Activated CD8-positive, alpha-beta T cell treated with anti-CD3 and anti-CD28 coated beads, Interleukin-2, amount 10 ng/mL, durations not matched to agents 7 days and 5 days (primary cell): ENCODE data around the gene PHTF1. TPM values are rescaled to one million over a fixed set of nuclear protein-coding genes. Genes with fewer than 3 reads are reported as not detected.

Source experiments
- ATAC-seq: fragments of 150-1000 bp; cut with Tn5 transposase; one replicate; pipeline ENCODE4 v1.10.0; 2021; ENCODE audit warnings: moderate library complexity
- CTCF ChIA-PET: fragments of 350-600 bp; sonication (Branson Sonifier 250); formaldehyde crosslinking; loops from one replicate; lab custom pipeline; 2021; ENCODE audit warnings: antibody characterized with exemption; lab: Charles Lee
- POLR2A ChIA-PET: fragments of 350-600 bp; sonication (Branson Sonifier 250); formaldehyde crosslinking; loops from one replicate; lab custom pipeline; 2021; ENCODE audit warnings: antibody characterized with exemption; lab: Charles Lee
- DNase-seq: peaks from one replicate; pipeline ENCODE4 v3.0.0-alpha.2; 2020
- H3K27ac Mint-ChIP-seq: one replicate; pipeline ENCODE4 v1.8.0; 2021; ENCODE audit warnings: mild to moderate bottlenecking, mixed read lengths
- H3K27me3 Mint-ChIP-seq: one replicate; pipeline ENCODE4 v1.8.0; 2021; ENCODE audit warnings: low read depth, mixed read lengths
- H3K36me3 Mint-ChIP-seq: one replicate; pipeline ENCODE4 v1.8.0; 2021; ENCODE audit warnings: low read depth, mixed read lengths
- H3K4me1 Mint-ChIP-seq: one replicate; pipeline ENCODE4 v1.8.0; 2021; ENCODE audit warnings: low read depth, mixed read lengths
- H3K4me3 Mint-ChIP-seq: one replicate; pipeline ENCODE4 v1.8.0; 2021; ENCODE audit warnings: mild to moderate bottlenecking, mixed read lengths
- H3K9me3 Mint-ChIP-seq: one replicate; pipeline ENCODE4 v1.8.0; 2022; ENCODE audit warnings: mixed read lengths; ENCODE audit not compliant: insufficient read depth
- total RNA-seq, 2 experiments: library from RNA; stranded (reverse); gene quantifications; one replicate each; pipeline ENCODE4 v1.2.3, GENCODE V29; 2021

The PHTF1 gene
- total RNA-seq, 2 experiments from 2014 or later = 24.8 to 25.2 TPM

GRCh38 chr1:113714606-113715269, 44.5 kb downstream of the PHTF1 start:
- Mint-ChIP-seq H3K36me3 (peaks cover 63% of the 10 kb centered on the region), H3K27ac (no peak overlapping the region), H3K9me3 (peaks cover 14% of the 10 kb centered on the region), H3K4me1 (peaks cover 3% of the 10 kb centered on the region), H3K4me3 (no peak overlapping the region), H3K27me3 (no peaks in the 10 kb centered on the region)
- no peak for DNase-seq
- no peak for ATAC-seq
- ChIA-PET POLR2A (no interaction called here), CTCF (interaction anchor here (1.2 kb wide), 1 partner anchor 20 kb away, joined by 3 read pairs; no protein-coding TSS in a partner anchor)

- Mint-ChIP-seq H3K27ac (no peak overlapping the region), H3K9me3 (peaks cover 3% of the 10 kb centered on the region)
- CTCF ChIA-PET = no interaction called here
Observed at GRCh38 chr1:113701429-113701828, 57.9 kb downstream of the PHTF1 start.

GRCh38 chr1:113694910-113695309, 64.4 kb downstream of the PHTF1 start:
- H3K27me3 Mint-ChIP-seq = no peaks in the 10 kb centered on the region
- H3K4me3 Mint-ChIP-seq = no peak overlapping the region
- ChIA-PET POLR2A (no interaction called here), CTCF (no interaction called here)
- no peak for ATAC-seq
- peaks cover 22% of the 10 kb centered on the region for H3K9me3 Mint-ChIP-seq
- H3K27ac Mint-ChIP-seq = no peak overlapping the region
- peaks cover 56% of the 10 kb centered on the region for H3K36me3 Mint-ChIP-seq
- DNase-seq = no peak
- H3K4me1 Mint-ChIP-seq = no peaks in the 10 kb centered on the region

More at GRCh38 chr1:113701429-113701828, 57.9 kb downstream of the PHTF1 start:
- POLR2A ChIA-PET = no interaction called here
- ATAC-seq = no peak
- no peak for DNase-seq
- Mint-ChIP-seq H3K4me3 (no peak overlapping the region), H3K27me3 (no peaks in the 10 kb centered on the region), H3K36me3 (peaks cover 46% of the 10 kb centered on the region), H3K4me1 (peaks cover 4% of the 10 kb centered on the region)

DNA sequence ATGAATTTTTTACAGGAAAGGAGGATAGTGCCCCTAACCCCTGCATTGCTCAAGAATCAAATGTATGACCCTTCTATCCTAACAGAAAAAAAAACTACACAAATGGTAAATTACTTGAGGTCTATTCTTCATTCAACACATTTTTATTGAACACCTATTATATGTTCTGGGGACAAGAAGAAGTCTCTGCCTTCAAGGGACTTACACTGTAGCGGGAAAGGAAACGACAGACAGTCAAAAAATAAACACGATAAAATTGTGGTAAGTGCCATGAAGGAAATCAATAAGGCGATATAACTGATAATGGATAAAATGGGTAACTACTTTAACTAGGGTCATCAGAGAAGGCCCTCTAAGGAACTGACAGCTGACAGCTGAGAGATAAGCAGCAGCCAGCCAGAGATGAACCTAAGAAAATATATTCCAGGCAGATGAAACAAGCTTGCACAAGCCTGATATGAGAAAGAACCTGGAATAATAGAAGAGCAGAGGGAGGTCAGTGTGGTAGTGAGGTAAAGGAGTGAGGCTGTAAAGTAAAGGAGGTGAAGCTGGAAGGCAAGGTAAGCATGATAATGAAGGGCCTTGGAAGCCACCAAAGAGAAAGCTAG, 66.4 kb downstream of the PHTF1 start:
- DNase-seq (no peak), ATAC-seq (no peak)
- Mint-ChIP-seq H3K36me3 (peaks cover 48% of the 10 kb centered on the region), H3K27me3 (no peaks in the 10 kb centered on the region), H3K9me3 (peaks cover 22% of the 10 kb centered on the region), H3K27ac (no peak overlapping the region), H3K4me3 (no peak overlapping the region), H3K4me1 (no peaks in the 10 kb centered on the region)
- ChIA-PET POLR2A (interaction anchor here (0.6 kb wide), 1 partner anchor 15 kb away, joined by 3 read pairs; no protein-coding TSS in a partner anchor), CTCF (no interaction called here)

DNA sequence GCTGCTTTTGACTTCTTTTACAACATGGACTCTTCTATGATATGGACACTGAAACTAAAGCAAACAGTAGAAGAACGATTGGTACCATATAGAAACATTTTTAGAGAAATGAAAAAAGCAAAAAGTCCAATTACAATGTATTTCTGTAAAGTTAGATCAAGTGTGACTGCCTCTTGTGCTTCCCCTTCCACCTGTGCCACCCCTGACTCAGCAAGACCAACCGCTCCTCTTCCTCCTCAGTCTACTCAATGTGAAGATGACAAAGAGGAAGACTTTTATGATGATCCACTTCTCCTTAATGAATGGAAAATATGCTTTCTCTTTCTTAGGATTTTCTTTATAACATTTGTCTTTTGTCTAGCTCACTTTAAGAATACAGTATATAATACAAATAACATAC, 66.9 kb downstream of the PHTF1 start:
- Mint-ChIP-seq H3K27me3 (no peaks in the 10 kb centered on the region), H3K4me1 (no peaks in the 10 kb centered on the region), H3K4me3 (no peak overlapping the region), H3K9me3 (peaks cover 22% of the 10 kb centered on the region), H3K27ac (no peak overlapping the region), H3K36me3 (peaks cover 44% of the 10 kb centered on the region)
- DNase-seq (no peak), ATAC-seq (no peak)
- ChIA-PET POLR2A (no interaction called here), CTCF (no interaction called here)

DNA sequence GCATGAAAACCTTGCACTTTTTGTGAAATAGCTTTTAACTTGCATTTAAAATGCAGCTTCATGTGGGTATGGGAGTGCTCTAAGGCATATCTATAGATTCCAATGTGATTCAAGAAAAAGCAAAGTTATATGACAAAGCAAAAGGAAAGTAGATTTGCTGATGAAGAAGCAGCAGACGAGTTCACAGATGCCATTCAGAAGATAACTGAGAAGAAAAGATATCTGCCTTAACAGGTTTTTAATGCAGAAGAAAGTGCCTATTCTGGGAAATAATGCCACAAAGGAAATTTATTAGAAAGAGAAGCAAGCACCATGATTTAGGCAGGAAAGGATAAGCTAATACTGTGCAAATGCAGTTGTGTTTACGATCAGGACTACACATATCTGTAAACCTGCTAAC, 68.1 kb downstream of the PHTF1 start:
- peaks cover 18% of the 10 kb centered on the region for H3K9me3 Mint-ChIP-seq
- H3K4me1 Mint-ChIP-seq = no peaks in the 10 kb centered on the region
- peaks cover 37% of the 10 kb centered on the region for H3K36me3 Mint-ChIP-seq
- no peak for DNase-seq
- no peak for ATAC-seq
- no peak overlapping the region for H3K27ac Mint-ChIP-seq
- ChIA-PET CTCF (no interaction called here), POLR2A (no interaction called here)
- no peaks in the 10 kb centered on the region for H3K27me3 Mint-ChIP-seq
- H3K4me3 Mint-ChIP-seq = no peak overlapping the region

- Mint-ChIP-seq H3K36me3 (peaks cover 8% of the 10 kb centered on the region), H3K4me3 (no peak overlapping the region), H3K4me1 (no peaks in the 10 kb centered on the region), H3K9me3 (no peaks in the 10 kb centered on the region), H3K27ac (no peak overlapping the region), H3K27me3 (no peaks in the 10 kb centered on the region)
- ChIA-PET CTCF (no interaction called here), POLR2A (no interaction called here)
- DNase-seq = no peak
- no peak for ATAC-seq
Observed at GRCh38 chr1:113686891-113687618, 72.2 kb downstream of the PHTF1 start.

GRCh38 chr1:113684153-113684541, 75.1 kb downstream of the PHTF1 start:
- DNase-seq = no peak
- Mint-ChIP-seq H3K4me1 (no peaks in the 10 kb centered on the region), H3K9me3 (no peaks in the 10 kb centered on the region), H3K36me3 (no peaks in the 10 kb centered on the region), H3K4me3 (no peak overlapping the region), H3K27ac (no peak overlapping the region), H3K27me3 (peaks cover under 1% of the 10 kb centered on the region)
- ChIA-PET POLR2A (no interaction called here), CTCF (no interaction called here)
- no peak for ATAC-seq

GRCh38 chr1:113683384-113684152, 75.7 kb downstream of the PHTF1 start:
- Mint-ChIP-seq H3K4me3 (no peak overlapping the region), H3K27me3 (peaks cover 2% of the 10 kb centered on the region), H3K9me3 (no peaks in the 10 kb centered on the region), H3K4me1 (no peaks in the 10 kb centered on the region), H3K27ac (no peak overlapping the region), H3K36me3 (no peaks in the 10 kb centered on the region)
- ChIA-PET CTCF (no interaction called here), POLR2A (no interaction called here)
- DNase-seq (no peak), ATAC-seq (no peak)

DNA sequence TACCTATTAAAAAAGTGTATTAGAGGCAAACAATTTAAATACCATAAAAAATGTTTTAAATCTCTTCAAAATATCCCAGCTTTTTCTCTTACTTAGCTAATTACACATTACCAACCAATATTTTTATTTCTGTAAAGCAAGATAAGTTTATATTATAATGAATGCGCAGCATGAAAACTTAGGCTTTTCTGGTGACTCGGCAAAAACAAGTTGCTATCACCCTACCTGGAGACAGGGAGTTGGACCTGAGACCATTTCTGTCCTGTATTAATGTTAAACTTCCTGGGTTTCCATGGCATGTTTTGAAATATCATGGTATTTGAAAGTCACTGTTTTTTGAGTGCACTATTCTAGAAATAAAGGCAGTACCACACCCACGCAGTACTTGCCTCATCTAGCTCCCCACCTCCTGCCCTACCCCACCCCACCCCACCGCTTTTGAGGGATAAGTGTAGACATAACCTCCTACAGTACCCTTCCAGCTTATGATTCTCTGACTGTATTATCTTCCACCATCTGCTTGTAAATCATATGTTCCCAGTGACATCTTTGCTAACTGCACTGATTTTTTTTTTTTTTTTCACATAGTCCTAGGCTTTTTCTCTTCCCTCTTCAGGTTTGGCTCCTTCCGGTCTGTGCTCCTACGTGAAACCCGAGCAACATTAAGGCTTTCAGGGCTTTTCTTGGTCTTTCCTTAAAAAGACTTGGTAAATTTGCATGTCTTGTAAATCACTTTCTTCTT, 77.5 kb downstream of the PHTF1 start:
- H3K9me3 Mint-ChIP-seq = no peaks in the 10 kb centered on the region
- H3K36me3 Mint-ChIP-seq = no peaks in the 10 kb centered on the region
- DNase-seq (no peak), ATAC-seq (no peak)
- ChIA-PET POLR2A (no interaction called here), CTCF (interaction anchor here (0.9 to 1.0 kb wide), 2 partner anchors 375 to 609 kb away, joined by 3 read pairs; partner anchors contain the start of gene LRIG2)
- H3K27ac Mint-ChIP-seq = no peak overlapping the region
- no peak overlapping the region for H3K4me3 Mint-ChIP-seq
- H3K4me1 Mint-ChIP-seq = no peaks in the 10 kb centered on the region
- H3K27me3 Mint-ChIP-seq = peaks cover 2% of the 10 kb centered on the region

GRCh38 chr1:113678159-113678469, 81.2 kb downstream of the PHTF1 start:
- POLR2A ChIA-PET = no interaction called here
- Mint-ChIP-seq H3K4me1 (no peaks in the 10 kb centered on the region), H3K36me3 (no peaks in the 10 kb centered on the region), H3K9me3 (no peaks in the 10 kb centered on the region), H3K27me3 (peaks cover 2% of the 10 kb centered on the region), H3K27ac (no peak overlapping the region), H3K4me3 (no peak overlapping the region)
- DNase-seq (no peak), ATAC-seq (no peak)
- CTCF ChIA-PET = interaction anchor here (4.3 kb wide), 1 partner anchor 537 kb away, joined by 36 read pairs; no protein-coding TSS in a partner anchor
